Activated T-cell treated with anti-CD3 and anti-CD28 coated beads for 1 hour (primary cell): ENCODE measurements around the gene DENND2D.

Source experiments
- DNase-seq: peaks from one replicate; pipeline ENCODE4 v3.0.0-alpha.2; 2020; ENCODE audit warnings: low read depth

The DENND2D gene

GRCh38 chr1:111175349-111175748 lies 25.1 kb downstream of the DENND2D start:
- DNase-seq: no peak

DNA sequence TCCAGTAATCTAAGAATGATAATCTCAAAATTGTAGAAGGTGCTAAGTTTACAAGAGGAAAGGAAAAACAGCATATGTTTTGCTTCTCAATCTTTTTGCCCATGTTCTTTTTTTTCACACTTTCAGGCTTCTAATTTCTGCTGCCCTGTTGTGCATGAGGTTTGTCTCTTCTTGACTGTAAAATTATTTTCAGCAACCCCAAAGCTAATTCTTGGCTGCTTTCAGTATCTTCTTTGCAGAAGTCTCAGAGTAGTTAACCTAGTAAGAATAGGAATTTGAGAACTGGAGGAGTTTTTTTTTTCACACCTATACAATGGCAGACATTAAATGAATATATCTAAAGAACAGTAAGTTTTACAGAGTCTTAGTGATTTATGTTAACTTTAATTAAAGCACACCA lies 26.4 kb downstream of the DENND2D start:
- DNase-seq: no peak

DNA sequence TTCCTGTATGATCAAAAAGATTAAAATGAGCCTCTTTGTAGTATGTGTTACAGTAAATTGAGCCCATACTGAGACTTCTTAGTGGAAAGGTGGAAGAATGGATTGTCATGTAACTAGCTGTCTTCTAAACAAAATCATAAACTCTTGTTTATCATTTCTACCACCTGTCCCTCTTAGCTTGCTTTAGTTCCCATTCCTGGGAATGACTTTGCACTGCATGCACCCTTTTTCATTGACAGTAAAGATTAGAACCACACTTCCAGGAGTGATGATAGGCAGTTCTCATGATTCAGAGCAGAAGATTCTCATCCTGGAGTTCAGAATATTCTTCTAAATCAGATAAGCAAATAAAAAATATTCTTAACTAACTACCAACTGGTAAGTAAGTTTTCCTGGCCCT lies 28.0 kb downstream of the DENND2D start:
- DNase-seq: no peak

- no peak for DNase-seq
These were observed 36.3 kb downstream of the DENND2D start for GRCh38 chr1:111164151-111164550.

DNA sequence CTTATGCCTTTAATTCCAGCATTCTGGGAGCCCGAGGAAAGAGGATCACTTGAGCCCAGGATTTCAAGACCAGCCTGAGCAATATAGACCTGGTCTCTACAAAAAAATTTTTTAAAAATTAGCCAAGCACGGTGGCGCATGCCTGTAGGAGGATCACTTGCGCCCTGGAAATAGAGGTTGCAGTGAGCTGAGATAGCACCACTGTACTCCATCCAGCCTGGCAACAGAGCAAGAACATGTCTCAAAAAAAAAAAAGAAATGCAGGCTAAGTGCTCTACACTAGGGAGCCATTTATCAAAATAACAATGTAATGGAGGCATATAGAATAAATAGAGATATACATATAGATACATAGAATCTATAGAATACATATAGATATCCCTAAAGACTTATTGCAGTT lies 37.1 kb downstream of the DENND2D start:
- no peak for DNase-seq

- no peak for DNase-seq
These were observed 38.0 kb downstream of the DENND2D start for GRCh38 chr1:111162488-111162880.

- no peak for DNase-seq
These were observed 38.5 kb downstream of the DENND2D start for GRCh38 chr1:111161843-111162487.

- DNase-seq: no peak
These were observed 43.0 kb downstream of the DENND2D start for GRCh38 chr1:111157431-111157830.

- DNase-seq: no peak
These were observed 46.1 kb downstream of the DENND2D start for GRCh38 chr1:111154021-111154999.

DNA sequence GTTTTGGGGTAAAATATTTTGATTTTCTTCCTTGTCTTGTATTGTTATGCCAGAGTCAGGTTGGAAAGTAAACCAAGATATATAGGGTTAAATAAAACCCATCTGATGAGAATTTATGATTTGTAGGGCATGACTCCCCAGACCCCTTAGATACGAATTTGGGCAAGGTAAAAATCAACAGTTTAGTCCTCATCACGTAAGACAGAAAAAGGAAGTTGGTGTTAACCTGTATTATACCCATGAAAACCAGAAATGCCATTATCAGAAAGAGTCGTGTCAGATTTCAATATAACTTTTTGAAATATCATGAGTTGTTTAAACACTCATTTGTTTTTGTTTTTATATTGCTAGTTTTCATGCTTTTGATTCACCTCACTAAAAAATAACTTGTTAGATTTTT lies 48.6 kb downstream of the DENND2D start:
- DNase-seq: no peak

DNA sequence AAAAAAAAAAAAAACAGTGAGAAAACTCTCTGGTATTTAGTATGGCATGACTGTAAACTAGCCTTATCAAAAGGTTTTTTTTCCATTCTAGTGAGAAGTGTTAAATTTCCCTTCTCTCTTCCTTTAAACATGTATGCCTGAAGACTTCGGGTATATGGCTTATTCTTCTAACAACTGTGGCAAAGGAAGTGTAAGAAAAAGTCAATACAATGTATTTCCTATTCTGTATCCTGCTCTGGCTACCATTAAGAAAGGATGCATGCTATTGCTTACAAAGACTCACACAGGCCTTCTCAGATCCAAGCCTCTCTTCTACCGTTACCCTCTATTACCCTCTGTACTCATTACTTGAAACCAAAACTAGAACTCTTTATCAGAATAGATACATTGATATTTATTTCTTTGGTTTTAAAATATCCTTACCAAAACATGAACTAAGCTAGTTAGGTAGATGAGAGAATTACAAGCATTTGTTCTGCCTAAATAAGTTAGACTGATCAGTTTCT lies 52.0 kb downstream of the DENND2D start:
- no peak for DNase-seq

DNA sequence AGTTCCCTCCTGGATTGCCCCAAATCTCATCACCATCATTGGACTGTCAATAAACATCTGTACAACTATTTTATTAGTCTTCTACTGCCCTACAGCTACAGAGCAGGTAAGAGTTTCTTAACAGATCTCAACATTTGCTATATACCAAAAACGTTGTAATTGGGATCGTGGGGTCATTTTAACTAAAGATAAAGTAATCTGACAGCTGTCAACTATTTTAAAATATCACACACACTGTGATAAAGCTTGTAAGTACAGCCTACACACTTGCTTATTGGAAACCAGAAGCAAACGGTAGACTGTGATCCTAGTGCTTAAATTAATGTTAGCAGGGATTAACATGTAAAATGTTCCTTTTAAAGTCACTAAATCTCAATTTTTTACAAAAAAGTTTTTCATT lies 52.5 kb downstream of the DENND2D start:
- DNase-seq: no peak

GRCh38 chr1:111145963-111146768 lies 54.3 kb downstream of the DENND2D start:
- no peak for DNase-seq

GRCh38 chr1:111145542-111145941 lies 54.9 kb downstream of the DENND2D start:
- DNase-seq: no peak

DNA sequence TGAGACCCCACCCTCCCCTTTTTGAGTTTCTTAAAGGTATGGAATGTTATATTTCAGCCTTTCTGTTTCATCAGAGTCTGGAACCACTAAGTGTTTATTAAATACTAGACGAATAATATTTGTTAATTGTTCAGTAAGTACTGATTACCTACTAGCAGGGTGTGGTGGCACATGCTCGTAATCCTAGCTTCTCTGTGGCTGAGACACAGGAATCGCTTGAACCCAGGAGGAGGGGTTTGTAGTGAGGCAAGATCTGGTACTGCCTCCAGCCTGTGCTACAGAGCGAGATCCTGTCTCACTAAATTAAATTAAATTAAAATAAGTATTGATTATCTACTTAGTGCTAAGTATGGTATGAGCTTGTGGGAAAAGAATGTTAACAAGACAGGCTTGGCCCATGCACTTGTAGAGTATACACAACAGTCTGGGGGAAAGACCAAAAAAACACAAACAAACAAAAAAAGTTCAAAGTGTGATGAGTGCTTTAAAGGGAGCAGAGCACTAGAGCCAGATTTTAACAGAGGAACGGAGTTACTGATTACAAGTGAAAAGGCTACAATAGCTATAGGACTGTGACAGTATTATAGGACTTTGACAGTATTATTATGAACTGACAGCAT lies 58.0 kb downstream of the DENND2D start:
- no peak for DNase-seq

DNA sequence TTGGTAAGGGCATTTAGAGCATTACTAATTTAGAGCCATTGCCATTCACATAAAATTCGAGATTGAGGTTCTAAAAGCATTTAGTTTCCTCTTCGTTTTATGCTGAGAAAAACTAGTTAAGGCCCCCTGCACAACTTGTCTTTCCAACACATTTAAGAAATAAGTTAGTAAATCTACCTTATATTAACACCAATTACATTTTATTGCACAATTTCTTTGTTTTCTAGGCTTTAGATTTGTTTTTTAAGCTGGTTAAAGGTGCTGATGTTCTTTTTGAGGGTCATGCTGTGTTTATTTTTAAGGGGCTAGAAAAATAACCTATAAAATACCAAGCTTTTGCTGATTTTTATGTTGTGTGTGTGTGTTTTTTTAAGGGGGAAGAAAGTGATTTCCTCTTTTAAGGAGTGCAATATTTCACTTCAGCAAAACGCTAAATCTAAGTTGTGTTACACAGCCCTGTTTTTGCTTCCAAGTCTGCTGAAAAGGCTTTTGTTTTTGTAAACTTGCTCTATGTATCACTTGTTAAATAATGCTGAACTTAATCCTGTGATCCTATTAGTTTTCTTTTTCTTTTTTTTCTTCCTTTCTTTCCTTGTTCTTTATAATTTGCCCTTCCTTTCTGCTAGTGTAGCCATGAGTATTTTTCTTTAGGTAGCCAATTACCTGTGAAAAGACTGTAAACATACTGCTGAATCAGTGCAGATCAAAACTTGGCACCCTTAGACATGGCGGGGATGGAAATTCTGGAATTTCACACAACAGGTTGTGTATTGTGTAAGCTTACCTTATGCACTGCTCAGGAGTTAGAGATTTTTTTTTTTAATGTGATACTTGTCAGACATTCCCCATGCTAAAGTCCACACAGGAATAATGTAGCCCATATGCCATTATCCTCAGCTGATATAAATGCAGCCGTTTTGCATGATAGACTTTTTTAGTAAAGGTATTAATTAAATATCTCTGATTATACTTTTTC lies 58.9 kb downstream of the DENND2D start:
- no peak for DNase-seq

- no peak for DNase-seq
These were observed 59.8 kb downstream of the DENND2D start for GRCh38 chr1:111140680-111140967.

DNA sequence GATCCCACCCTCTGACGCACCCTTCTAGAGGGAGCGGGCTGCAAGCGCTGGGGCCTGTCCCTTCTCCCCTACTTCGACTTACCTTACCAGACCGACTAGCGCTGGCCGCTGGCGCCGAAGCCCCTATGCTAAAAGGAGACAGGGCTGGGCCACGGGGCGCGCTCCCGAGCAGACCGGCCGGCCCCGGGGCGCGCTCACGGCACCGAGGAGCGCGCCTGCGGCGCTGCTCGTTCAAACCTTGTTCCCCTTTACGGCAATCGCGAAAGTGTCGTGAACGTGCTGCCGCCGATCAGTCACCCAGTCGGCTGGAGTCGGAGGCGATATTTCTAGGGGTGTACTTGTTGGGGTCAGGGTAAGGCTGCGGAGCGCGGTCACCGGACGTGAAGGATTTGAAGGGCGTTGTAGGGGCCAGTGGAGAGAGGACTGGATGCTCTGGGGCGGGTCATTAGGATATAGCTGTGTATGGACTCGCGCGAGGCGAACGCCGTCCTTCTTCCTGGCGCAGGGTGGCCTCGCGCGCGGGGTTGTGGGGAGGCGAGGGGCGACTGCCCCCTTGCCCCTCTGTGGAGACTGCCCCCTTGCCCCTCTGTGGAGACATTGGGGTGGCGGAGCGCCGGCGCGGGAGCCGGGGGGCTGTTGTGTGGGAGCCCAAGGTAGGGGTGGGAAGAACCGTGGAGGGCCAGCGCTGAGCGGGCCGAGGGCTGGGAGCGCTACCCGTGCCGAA lies 60.3 kb downstream of the DENND2D start, which contains the start of the genes CEPT1 and DRAM2:
Gene CEPT1, plus strand, starts transcription at position 268 of the 724 bp plus-strand sequence. CDS start 7,492 bp downstream, outside the sequence.
Gene DRAM2, minus strand, starts transcription at position 138 of the 724 bp plus-strand sequence. CDS start 8,539 bp downstream, outside the sequence.
- DNase-seq: peak; percentile 86

- peak; percentile 32 for DNase-seq
These were observed 61.0 kb downstream of the DENND2D start for GRCh38 chr1:111139324-111139955.
